ENCODE measurements around the gene NIPAL1. TPM values are rescaled to one million over a fixed set of nuclear protein-coding genes. Genes with fewer than 3 reads are reported as not detected.

Gene NIPAL1
- total and polyA plus RNA-seq, 2 experiments from 2014 or later: 6.1 to 14.0 TPM

GRCh38 chr4:48030470-48030869 lies 13.9 kb downstream of the NIPAL1 start:
- H3K27ac ChIP-seq: no peak overlapping the region
- 72% methylated on average over 3 of the region's 3 CpGs for WGBS (ENCODE audit: low lambda C conversion rate, missing lambda C conversion rate)
- no peak for DNase-seq (ENCODE audit: low spot score)

GRCh38 chr4:48031802-48032525 lies 15.4 kb downstream of the NIPAL1 start:
- Histone ChIP-seq H3K9me3 (ENCODE audit: low read depth) (no peaks in the 10 kb centered on the region), H3K79me2 (no peaks in the 10 kb centered on the region), H3K4me1 (ENCODE audit: insufficient read depth) (peaks cover 20% of the 10 kb centered on the region), H3K4me2 (peak overlapping the region; percentile 31), H3K27me3 (no peaks in the 10 kb centered on the region), H4K20me1 (ENCODE audit: insufficient read depth, poor library complexity, severe bottlenecking) (no peaks in the 10 kb centered on the region), H3K36me3 (replicated peaks; ENCODE audit: insufficient read depth, low read depth) (no peaks in the 10 kb centered on the region), H3K27ac (peak overlapping the region; percentile 69), H3K9me2 (replicated peaks; ENCODE audit: insufficient read depth) (no peaks in the 10 kb centered on the region), H2AFZ (no peak overlapping the region), H3K4me3 (no peak overlapping the region)
- 68% methylated on average over 12 of the region's 12 CpGs for WGBS (ENCODE audit: low lambda C conversion rate, missing lambda C conversion rate)
- peak; percentile 52 for DNase-seq (ENCODE audit: low spot score)
- TF ChIP-seq EZH2phosphoT487 (IDR thresholded peaks at IDR 0.05; ENCODE audit: low read depth, severe bottlenecking, unreplicated experiment) (no peak), EZH2 (IDR thresholded peaks at IDR 0.05; ENCODE audit: borderline replicate concordance) (no peak), CTCF (IDR thresholded peaks at IDR 0.05; ENCODE audit: poor library complexity) (no peak)

More at GRCh38 chr4:48030470-48030869, 13.9 kb downstream of the NIPAL1 start:
- Histone ChIP-seq H3K9me3 (ENCODE audit: low read depth) (no peaks in the 10 kb centered on the region), H3K4me2 (no peak overlapping the region), H3K4me3 (no peak overlapping the region), H3K36me3 (replicated peaks; ENCODE audit: insufficient read depth, low read depth) (no peaks in the 10 kb centered on the region), H3K4me1 (ENCODE audit: insufficient read depth) (peaks cover 20% of the 10 kb centered on the region), H2AFZ (no peak overlapping the region), H4K20me1 (ENCODE audit: insufficient read depth, poor library complexity, severe bottlenecking) (no peaks in the 10 kb centered on the region), H3K9me2 (replicated peaks; ENCODE audit: insufficient read depth) (no peaks in the 10 kb centered on the region), H3K27me3 (no peaks in the 10 kb centered on the region), H3K79me2 (no peaks in the 10 kb centered on the region)
- TF ChIP-seq CTCF (IDR thresholded peaks at IDR 0.05; ENCODE audit: poor library complexity): no peak
- TF ChIP-seq EZH2phosphoT487 (IDR thresholded peaks at IDR 0.05; ENCODE audit: low read depth, severe bottlenecking, unreplicated experiment): no peak
- no peak for TF ChIP-seq EZH2 (IDR thresholded peaks at IDR 0.05; ENCODE audit: borderline replicate concordance)

- H3K4me2 ChIP-seq: peak overlapping the region; percentile 4
- H2AFZ ChIP-seq: no peak overlapping the region
- no peak for TF ChIP-seq EZH2phosphoT487 (IDR thresholded peaks at IDR 0.05; ENCODE audit: low read depth, severe bottlenecking, unreplicated experiment)
- TF ChIP-seq EZH2 (IDR thresholded peaks at IDR 0.05; ENCODE audit: borderline replicate concordance): no peak
- no peak for TF ChIP-seq CTCF (IDR thresholded peaks at IDR 0.05; ENCODE audit: poor library complexity)
- H3K9me2 ChIP-seq (replicated peaks; ENCODE audit: insufficient read depth): no peaks in the 10 kb centered on the region
- no peaks in the 10 kb centered on the region for H3K79me2 ChIP-seq
- no peaks in the 10 kb centered on the region for H3K9me3 ChIP-seq (ENCODE audit: low read depth)
- peaks cover 20% of the 10 kb centered on the region for H3K4me1 ChIP-seq (ENCODE audit: insufficient read depth)
- no peak overlapping the region for H3K4me3 ChIP-seq
- no peaks in the 10 kb centered on the region for H4K20me1 ChIP-seq (ENCODE audit: insufficient read depth, poor library complexity, severe bottlenecking)
- H3K27me3 ChIP-seq: no peaks in the 10 kb centered on the region
- no peak for DNase-seq (ENCODE audit: low spot score)
- H3K36me3 ChIP-seq (replicated peaks; ENCODE audit: insufficient read depth, low read depth): no peaks in the 10 kb centered on the region
- H3K27ac ChIP-seq: peak overlapping the region; percentile 69
These were observed 16.1 kb downstream of the NIPAL1 start for GRCh38 chr4:48032721-48033120.

All from hepatocyte (in vitro differentiated cells).